ENCODE results near the gene HIVEP3.

Gene HIVEP3

GRCh38 chr1:41807390-41807789 lies 111.3 kb downstream of the HIVEP3 start:
- Histone ChIP-seq H3K4me1 (ENCODE audit: control insufficient read depth in 1 of 2, insufficient read depth in 2 of 2, low read length in 2 of 2) (peaks cover 8 to 12% of the 10 kb centered on the region in 2 donors), H3K9me3 (ENCODE audit: control insufficient read depth in 1 of 2, low read length in 2 of 2) (no peaks in the 10 kb centered on the region), H3K36me3 (ENCODE audit: control insufficient read depth in 1 of 2, insufficient read depth in 2 of 2, low read length in 2 of 2) (no peaks in the 10 kb centered on the region), H3K27ac (ENCODE audit: low read depth, low read length) (no peak overlapping the region), H3K9ac (ENCODE audit: low read depth in 1 of 2, low read length in 2 of 2) (no peak overlapping the region), H3K27me3 (ENCODE audit: control insufficient read depth in 1 of 2, insufficient read depth in 2 of 2, low read length in 2 of 2) (no peaks in the 10 kb centered on the region), H3K4me3 (ENCODE audit: low read depth in 1 of 2, low read length in 2 of 2) (no peak overlapping the region)

- Histone ChIP-seq H3K4me3 (ENCODE audit: low read depth in 1 of 2, low read length in 2 of 2) (no peak overlapping the region), H3K4me1 (ENCODE audit: control insufficient read depth in 1 of 2, insufficient read depth in 2 of 2, low read length in 2 of 2) (peaks cover 8 to 12% of the 10 kb centered on the region in 2 donors)
Measured at GRCh38 chr1:41806472-41807155, 112.1 kb downstream of the HIVEP3 start.

GRCh38 chr1:41805771-41806471 lies 112.8 kb downstream of the HIVEP3 start:
- no peak overlapping the region for H3K27ac ChIP-seq (ENCODE audit: low read depth, low read length)

More at GRCh38 chr1:41806472-41807155, 112.1 kb downstream of the HIVEP3 start:
- no peak overlapping the region for H3K9ac ChIP-seq (ENCODE audit: low read depth in 1 of 2, low read length in 2 of 2)
- H3K36me3 ChIP-seq (ENCODE audit: control insufficient read depth in 1 of 2, insufficient read depth in 2 of 2, low read length in 2 of 2): no peaks in the 10 kb centered on the region
- H3K27me3 ChIP-seq (ENCODE audit: control insufficient read depth in 1 of 2, insufficient read depth in 2 of 2, low read length in 2 of 2): no peaks in the 10 kb centered on the region
- H3K9me3 ChIP-seq (ENCODE audit: control insufficient read depth in 1 of 2, low read length in 2 of 2): no peaks in the 10 kb centered on the region
- no peak overlapping the region for H3K27ac ChIP-seq (ENCODE audit: low read depth, low read length)

GRCh38 chr1:41804176-41804575 lies 114.5 kb downstream of the HIVEP3 start:
- Histone ChIP-seq H3K4me1 (ENCODE audit: control insufficient read depth in 1 of 2, insufficient read depth in 2 of 2, low read length in 2 of 2) (peaks cover 8 to 15% of the 10 kb centered on the region in 2 donors), H3K4me3 (ENCODE audit: low read depth in 1 of 2, low read length in 2 of 2) (no peak overlapping the region), H3K9me3 (ENCODE audit: control insufficient read depth in 1 of 2, low read length in 2 of 2) (no peaks in the 10 kb centered on the region), H3K9ac (ENCODE audit: low read depth in 1 of 2, low read length in 2 of 2) (no peak overlapping the region), H3K27ac (ENCODE audit: low read depth, low read length) (no peak overlapping the region), H3K36me3 (ENCODE audit: control insufficient read depth in 1 of 2, insufficient read depth in 2 of 2, low read length in 2 of 2) (no peaks in the 10 kb centered on the region), H3K27me3 (ENCODE audit: control insufficient read depth in 1 of 2, insufficient read depth in 2 of 2, low read length in 2 of 2) (no peaks in the 10 kb centered on the region)

More at GRCh38 chr1:41805771-41806471, 112.8 kb downstream of the HIVEP3 start:
- H3K9ac ChIP-seq (ENCODE audit: low read depth in 1 of 2, low read length in 2 of 2): no peak overlapping the region
- H3K36me3 ChIP-seq (ENCODE audit: control insufficient read depth in 1 of 2, insufficient read depth in 2 of 2, low read length in 2 of 2): no peaks in the 10 kb centered on the region
- H3K9me3 ChIP-seq (ENCODE audit: control insufficient read depth in 1 of 2, low read length in 2 of 2): no peaks in the 10 kb centered on the region
- H3K4me1 ChIP-seq (ENCODE audit: control insufficient read depth in 1 of 2, insufficient read depth in 2 of 2, low read length in 2 of 2): peaks cover 8 to 12% of the 10 kb centered on the region in 2 donors
- H3K27me3 ChIP-seq (ENCODE audit: control insufficient read depth in 1 of 2, insufficient read depth in 2 of 2, low read length in 2 of 2): no peaks in the 10 kb centered on the region
- H3K4me3 ChIP-seq (ENCODE audit: low read depth in 1 of 2, low read length in 2 of 2): no peak overlapping the region

GRCh38 chr1:41803656-41804055 lies 115.1 kb downstream of the HIVEP3 start:
- H3K9me3 ChIP-seq (ENCODE audit: control insufficient read depth in 1 of 2, low read length in 2 of 2): no peaks in the 10 kb centered on the region
- no peak overlapping the region for H3K9ac ChIP-seq (ENCODE audit: low read depth in 1 of 2, low read length in 2 of 2)
- no peak overlapping the region for H3K27ac ChIP-seq (ENCODE audit: low read depth, low read length)
- no peak overlapping the region for H3K4me3 ChIP-seq (ENCODE audit: low read depth in 1 of 2, low read length in 2 of 2)
- peaks cover 8 to 15% of the 10 kb centered on the region in 2 donors for H3K4me1 ChIP-seq (ENCODE audit: control insufficient read depth in 1 of 2, insufficient read depth in 2 of 2, low read length in 2 of 2)
- H3K27me3 ChIP-seq (ENCODE audit: control insufficient read depth in 1 of 2, insufficient read depth in 2 of 2, low read length in 2 of 2): no peaks in the 10 kb centered on the region
- H3K36me3 ChIP-seq (ENCODE audit: control insufficient read depth in 1 of 2, insufficient read depth in 2 of 2, low read length in 2 of 2): no peaks in the 10 kb centered on the region

GRCh38 chr1:41802532-41803501 lies 115.9 kb downstream of the HIVEP3 start:
- H3K36me3 ChIP-seq (ENCODE audit: control insufficient read depth in 1 of 2, insufficient read depth in 2 of 2, low read length in 2 of 2): no peaks in the 10 kb centered on the region
- H3K9me3 ChIP-seq (ENCODE audit: control insufficient read depth in 1 of 2, low read length in 2 of 2): no peaks in the 10 kb centered on the region
- no peaks in the 10 kb centered on the region for H3K27me3 ChIP-seq (ENCODE audit: control insufficient read depth in 1 of 2, insufficient read depth in 2 of 2, low read length in 2 of 2)
- H3K4me3 ChIP-seq (ENCODE audit: low read depth in 1 of 2, low read length in 2 of 2): no peak overlapping the region
- H3K27ac ChIP-seq (ENCODE audit: low read depth, low read length): no peak overlapping the region
- H3K4me1 ChIP-seq (ENCODE audit: control insufficient read depth in 1 of 2, insufficient read depth in 2 of 2, low read length in 2 of 2): peaks cover 8 to 15% of the 10 kb centered on the region in 2 donors
- H3K9ac ChIP-seq (ENCODE audit: low read depth in 1 of 2, low read length in 2 of 2): no peak overlapping the region

GRCh38 chr1:41800311-41800829 lies 118.4 kb downstream of the HIVEP3 start:
- Histone ChIP-seq H3K27me3 (ENCODE audit: control insufficient read depth in 1 of 2, insufficient read depth in 2 of 2, low read length in 2 of 2) (no peaks in the 10 kb centered on the region), H3K27ac (ENCODE audit: low read depth, low read length) (no peak overlapping the region), H3K9ac (ENCODE audit: low read depth in 1 of 2, low read length in 2 of 2) (no peak overlapping the region), H3K36me3 (ENCODE audit: control insufficient read depth in 1 of 2, insufficient read depth in 2 of 2, low read length in 2 of 2) (no peaks in the 10 kb centered on the region), H3K4me3 (ENCODE audit: low read depth in 1 of 2, low read length in 2 of 2) (no peak overlapping the region), H3K4me1 (ENCODE audit: control insufficient read depth in 1 of 2, insufficient read depth in 2 of 2, low read length in 2 of 2) (peaks cover 8 to 15% of the 10 kb centered on the region in 2 donors), H3K9me3 (ENCODE audit: control insufficient read depth in 1 of 2, low read length in 2 of 2) (no peaks in the 10 kb centered on the region)

GRCh38 chr1:41799723-41800122 lies 119.0 kb downstream of the HIVEP3 start:
- no peaks in the 10 kb centered on the region for H3K27me3 ChIP-seq (ENCODE audit: control insufficient read depth in 1 of 2, insufficient read depth in 2 of 2, low read length in 2 of 2)
- no peak overlapping the region for H3K27ac ChIP-seq (ENCODE audit: low read depth, low read length)
- H3K9me3 ChIP-seq (ENCODE audit: control insufficient read depth in 1 of 2, low read length in 2 of 2): no peaks in the 10 kb centered on the region
- H3K36me3 ChIP-seq (ENCODE audit: control insufficient read depth in 1 of 2, insufficient read depth in 2 of 2, low read length in 2 of 2): no peaks in the 10 kb centered on the region
- H3K4me3 ChIP-seq (ENCODE audit: low read depth in 1 of 2, low read length in 2 of 2): no peak overlapping the region
- peaks cover 8 to 15% of the 10 kb centered on the region in 2 donors for H3K4me1 ChIP-seq (ENCODE audit: control insufficient read depth in 1 of 2, insufficient read depth in 2 of 2, low read length in 2 of 2)
- no peak overlapping the region for H3K9ac ChIP-seq (ENCODE audit: low read depth in 1 of 2, low read length in 2 of 2)

GRCh38 chr1:41799205-41799604 lies 119.5 kb downstream of the HIVEP3 start:
- H3K36me3 ChIP-seq (ENCODE audit: control insufficient read depth in 1 of 2, insufficient read depth in 2 of 2, low read length in 2 of 2): no peaks in the 10 kb centered on the region
- H3K4me3 ChIP-seq (ENCODE audit: low read depth in 1 of 2, low read length in 2 of 2): no peak overlapping the region
- no peak overlapping the region for H3K27ac ChIP-seq (ENCODE audit: low read depth, low read length)
- H3K27me3 ChIP-seq (ENCODE audit: control insufficient read depth in 1 of 2, insufficient read depth in 2 of 2, low read length in 2 of 2): no peaks in the 10 kb centered on the region
- no peak overlapping the region for H3K9ac ChIP-seq (ENCODE audit: low read depth in 1 of 2, low read length in 2 of 2)
- H3K9me3 ChIP-seq (ENCODE audit: control insufficient read depth in 1 of 2, low read length in 2 of 2): no peaks in the 10 kb centered on the region
- H3K4me1 ChIP-seq (ENCODE audit: control insufficient read depth in 1 of 2, insufficient read depth in 2 of 2, low read length in 2 of 2): peaks cover 8 to 15% of the 10 kb centered on the region in 2 donors

Data from duodenal mucosa (tissue), 2 donors.